OCI-LY1 (cell line): Measurements from ENCODE around the gene CCDC92.

ENCODE experiments used
- H2AFZ ChIP-seq: fragments of 200-600 bp; sonication (generic), shearing (Covaris generic); 2 replicates; pipeline ENCODE4 v1.6.0; 2014; ENCODE audit warnings: antibody characterized with exemption, mild to moderate bottlenecking, low read length
- H3F3A ChIP-seq: fragments of 200-600 bp; sonication (generic), shearing (Covaris generic); 2 replicates; pipeline ENCODE4 v1.6.0; 2014; ENCODE audit warnings: mild to moderate bottlenecking, antibody characterized with exemption, low read length, moderate library complexity; ENCODE audit not compliant: insufficient read depth
- H3K27ac ChIP-seq: fragments of 200-600 bp; sonication (generic); 2 replicates; pipeline ENCODE4 v1.5.1; 2014; ENCODE audit warnings: low read length, mixed run types, mild to moderate bottlenecking, low read depth; ENCODE audit not compliant: poor library complexity, severe bottlenecking
- H3K27me3 ChIP-seq: fragments of 200-600 bp; sonication (generic); 2 replicates; pipeline ENCODE4 v1.6.0; 2014; ENCODE audit warnings: antibody characterized with exemption, mild to moderate bottlenecking, low read length, moderate library complexity; ENCODE audit not compliant: insufficient read depth
- H3K36me3 ChIP-seq: fragments of 200-600 bp; sonication (generic); 2 replicates; pipeline ENCODE4 v1.6.1; 2014; ENCODE audit warnings: mild to moderate bottlenecking, antibody characterized with exemption, low read length, moderate library complexity, mixed read lengths; ENCODE audit not compliant: insufficient read depth
- H3K4me1 ChIP-seq: fragments of 200-600 bp; sonication (generic); 2 replicates; pipeline ENCODE4 v1.5.1; 2014; ENCODE audit warnings: mild to moderate bottlenecking, low read length, moderate library complexity; ENCODE audit not compliant: insufficient read depth, severe bottlenecking
- H3K4me2 ChIP-seq: fragments of 200-600 bp; sonication (generic), shearing (Covaris generic); 2 replicates; pipeline ENCODE4 v1.6.1; 2014; ENCODE audit warnings: low read length
- H3K4me3 ChIP-seq: fragments of 200-600 bp; sonication (generic); 2 replicates; pipeline ENCODE4 v1.5.1; 2014; ENCODE audit warnings: low read length, low read depth, mild to moderate bottlenecking, mixed read lengths; ENCODE audit not compliant: poor library complexity, severe bottlenecking
- H3K79me2 ChIP-seq: fragments of 200-600 bp; shearing (Covaris generic); 2 replicates; pipeline ENCODE4 v1.6.1; 2016; ENCODE audit warnings: mixed run types, low read length, mixed read lengths; ENCODE audit not compliant: insufficient read depth
- H3K9ac ChIP-seq: fragments of 200-600 bp; sonication (generic), shearing (Covaris generic); 2 replicates; pipeline ENCODE4 v1.6.1; 2014; ENCODE audit warnings: mild to moderate bottlenecking, low read length, mixed read lengths
- H3K9me2 ChIP-seq: fragments of 200-600 bp; sonication (generic), shearing (Covaris generic); 2 replicates; pipeline ENCODE4 v1.6.1; 2014; ENCODE audit warnings: low read depth, mild to moderate bottlenecking, low read length, mixed read lengths
- H3K9me3 ChIP-seq: fragments of 200-600 bp; shearing (Covaris generic); 2 replicates; pipeline ENCODE4 v1.6.1; 2014; ENCODE audit warnings: low read length, mixed read lengths
- H4K20me1 ChIP-seq: fragments of 200-600 bp; sonication (generic), shearing (Covaris generic); 2 replicates; pipeline ENCODE4 v1.6.0; 2016; ENCODE audit warnings: mild to moderate bottlenecking, low read length; ENCODE audit not compliant: insufficient read depth
- EZH2 ChIP-seq: fragments of 200-600 bp; sonication (generic), shearing (Covaris generic); IDR thresholded peaks from 2 replicates; pipeline ENCODE4 v1.8.0; 2017; ENCODE audit warnings: borderline replicate concordance, mixed run types, mild to moderate bottlenecking, antibody characterized with exemption, low read length, moderate library complexity, mixed read lengths
- TF ChIP-seq, protein P1 (sequence below): fragments of 200-600 bp; sonication (generic), shearing (Covaris generic); IDR thresholded peaks from 2 replicates; pipeline ENCODE4 v1.5.1; 2017; ENCODE audit warnings: mild to moderate bottlenecking, antibody characterized with exemption, low read length, moderate library complexity, mixed read lengths

Gene CCDC92

DNA sequence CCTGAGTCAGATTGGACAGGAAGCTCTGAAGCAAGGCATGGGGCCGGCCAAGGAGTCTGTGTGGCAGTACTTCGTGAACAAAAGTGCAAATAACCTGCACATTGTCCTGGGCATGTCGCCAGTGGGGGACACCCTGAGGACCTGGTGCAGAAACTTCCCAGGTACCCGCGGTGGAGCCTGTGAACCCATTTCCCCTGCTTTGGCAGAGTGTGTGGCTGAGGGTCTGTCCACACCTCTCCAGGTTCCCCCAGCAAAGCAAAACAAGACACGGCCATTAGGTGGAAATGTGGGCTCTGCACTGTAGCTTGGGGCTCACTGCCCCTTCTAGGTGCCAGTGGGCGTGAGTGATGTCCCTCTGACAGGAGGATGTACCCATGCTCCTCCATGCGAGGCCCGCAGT lies 79.4 kb downstream of the CCDC92 start:
- H3K9me3 ChIP-seq: no peaks in the 10 kb centered on the region
- H3K4me3 ChIP-seq: no peak overlapping the region
- no peaks in the 10 kb centered on the region for H3K36me3 ChIP-seq
- H3K27ac ChIP-seq: no peak overlapping the region
- H3K9me2 ChIP-seq: no peaks in the 10 kb centered on the region
- H3K9ac ChIP-seq: no peak overlapping the region
- no peaks in the 10 kb centered on the region for H3K4me1 ChIP-seq
- no peak overlapping the region for H3K4me2 ChIP-seq
- H3K79me2 ChIP-seq: no peaks in the 10 kb centered on the region
- H3K27me3 ChIP-seq: no peaks in the 10 kb centered on the region; the same call in 1 of the 2 replicates
- no peak for TF ChIP-seq EZH2
- TF ChIP-seq, protein P1, sequence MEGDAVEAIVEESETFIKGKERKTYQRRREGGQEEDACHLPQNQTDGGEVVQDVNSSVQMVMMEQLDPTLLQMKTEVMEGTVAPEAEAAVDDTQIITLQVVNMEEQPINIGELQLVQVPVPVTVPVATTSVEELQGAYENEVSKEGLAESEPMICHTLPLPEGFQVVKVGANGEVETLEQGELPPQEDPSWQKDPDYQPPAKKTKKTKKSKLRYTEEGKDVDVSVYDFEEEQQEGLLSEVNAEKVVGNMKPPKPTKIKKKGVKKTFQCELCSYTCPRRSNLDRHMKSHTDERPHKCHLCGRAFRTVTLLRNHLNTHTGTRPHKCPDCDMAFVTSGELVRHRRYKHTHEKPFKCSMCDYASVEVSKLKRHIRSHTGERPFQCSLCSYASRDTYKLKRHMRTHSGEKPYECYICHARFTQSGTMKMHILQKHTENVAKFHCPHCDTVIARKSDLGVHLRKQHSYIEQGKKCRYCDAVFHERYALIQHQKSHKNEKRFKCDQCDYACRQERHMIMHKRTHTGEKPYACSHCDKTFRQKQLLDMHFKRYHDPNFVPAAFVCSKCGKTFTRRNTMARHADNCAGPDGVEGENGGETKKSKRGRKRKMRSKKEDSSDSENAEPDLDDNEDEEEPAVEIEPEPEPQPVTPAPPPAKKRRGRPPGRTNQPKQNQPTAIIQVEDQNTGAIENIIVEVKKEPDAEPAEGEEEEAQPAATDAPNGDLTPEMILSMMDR: no peak
- H2AFZ ChIP-seq: no peak overlapping the region
- H4K20me1 ChIP-seq: no peaks in the 10 kb centered on the region
- H3F3A ChIP-seq: no peaks in the 10 kb centered on the region

DNA sequence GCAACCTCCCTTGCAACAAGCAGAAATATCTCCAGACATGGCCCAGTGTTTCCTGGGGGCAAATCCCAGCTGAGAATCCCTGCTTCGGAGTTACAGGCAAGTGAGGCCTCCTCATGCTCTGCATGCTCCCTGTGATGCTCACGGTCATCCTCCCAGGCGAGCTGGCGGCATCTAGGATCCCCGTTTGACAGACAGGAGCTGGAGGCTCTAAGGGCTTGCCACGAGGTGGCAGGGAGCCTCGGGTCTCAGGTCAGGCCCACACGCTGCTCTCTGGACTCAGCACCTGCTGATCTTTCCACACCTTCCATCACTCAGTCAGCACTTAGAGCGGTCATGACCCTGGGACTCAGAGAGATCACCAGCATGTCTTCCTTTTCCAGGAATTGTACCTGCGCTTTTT lies 79.8 kb downstream of the CCDC92 start:
- no peak overlapping the region for H3K4me3 ChIP-seq
- H3K27me3 ChIP-seq: no peaks in the 10 kb centered on the region; the same call in 1 of the 2 replicates
- H3K4me2 ChIP-seq: no peak overlapping the region
- no peaks in the 10 kb centered on the region for H3K9me2 ChIP-seq
- H2AFZ ChIP-seq: no peak overlapping the region
- no peak overlapping the region for H3K27ac ChIP-seq
- H3K79me2 ChIP-seq: no peaks in the 10 kb centered on the region
- H3F3A ChIP-seq: no peaks in the 10 kb centered on the region
- H3K4me1 ChIP-seq: no peaks in the 10 kb centered on the region
- no peaks in the 10 kb centered on the region for H3K9me3 ChIP-seq
- no peaks in the 10 kb centered on the region for H3K36me3 ChIP-seq
- H4K20me1 ChIP-seq: no peaks in the 10 kb centered on the region
- TF ChIP-seq EZH2: no peak
- TF ChIP-seq, protein P1: no peak
- H3K9ac ChIP-seq: no peak overlapping the region

DNA sequence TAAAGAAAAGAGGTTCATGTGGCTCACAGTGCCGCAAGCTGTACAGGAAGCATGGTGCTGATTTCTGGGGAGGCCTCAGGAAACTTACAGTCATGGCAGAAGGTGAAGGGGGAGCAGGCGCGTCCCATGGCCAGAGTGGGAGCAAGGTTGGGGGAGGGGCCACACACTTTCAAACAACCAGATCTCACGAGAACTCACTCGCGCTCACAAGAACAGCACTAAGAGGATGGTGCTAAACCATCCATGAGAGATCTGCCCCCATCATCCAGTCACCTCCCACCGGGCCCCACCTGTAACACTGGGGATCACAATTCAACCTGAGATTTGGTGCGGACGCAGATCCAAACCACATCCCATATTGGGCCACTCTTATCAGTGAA lies 80.5 kb downstream of the CCDC92 start:
- no peaks in the 10 kb centered on the region for H3K79me2 ChIP-seq
- H3K9ac ChIP-seq: no peak overlapping the region
- no peaks in the 10 kb centered on the region for H3F3A ChIP-seq
- no peaks in the 10 kb centered on the region for H3K9me2 ChIP-seq
- no peaks in the 10 kb centered on the region for H3K4me1 ChIP-seq
- no peak overlapping the region for H3K27ac ChIP-seq
- H4K20me1 ChIP-seq: no peaks in the 10 kb centered on the region
- no peak overlapping the region for H3K4me3 ChIP-seq
- H2AFZ ChIP-seq: no peak overlapping the region
- no peaks in the 10 kb centered on the region for H3K36me3 ChIP-seq
- no peak for TF ChIP-seq EZH2
- TF ChIP-seq, protein P1: no peak
- no peak overlapping the region for H3K4me2 ChIP-seq
- H3K9me3 ChIP-seq: no peaks in the 10 kb centered on the region
- no peaks in the 10 kb centered on the region; the same call in 1 of the 2 replicates for H3K27me3 ChIP-seq
